ENCODE data around the gene HMGCR.

DNA sequence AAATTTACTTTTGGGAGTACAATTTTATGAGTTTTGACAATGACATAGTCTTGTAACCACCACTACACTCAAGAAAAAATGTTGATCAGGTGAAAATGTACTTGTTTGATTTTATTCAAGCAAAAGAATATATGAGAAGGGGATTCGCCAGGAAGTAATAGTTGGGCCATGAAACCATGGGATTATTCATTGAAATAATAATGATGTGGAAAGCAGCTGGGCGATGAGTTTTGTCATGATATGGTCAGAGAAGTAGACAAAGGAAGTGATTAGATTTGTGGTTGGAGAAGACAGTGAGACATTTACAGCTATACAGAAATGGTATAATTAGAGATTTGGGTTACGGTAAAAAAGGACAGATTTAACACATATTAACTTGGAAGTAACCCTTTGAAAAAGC lies 11.2 kb downstream of the HMGCR start:
- no peak for TF ChIP-seq TEAD4 (IDR thresholded peaks at IDR 0.05; ENCODE audit: low read depth, low read length)
- no peak for TF ChIP-seq KDM1A (IDR thresholded peaks at IDR 0.05; ENCODE audit: borderline replicate concordance, low read length)
- TF ChIP-seq RFX5 (IDR thresholded peaks at IDR 0.05; ENCODE audit: borderline replicate concordance, low read depth, low read length): no peak
- TF ChIP-seq, protein P1, sequence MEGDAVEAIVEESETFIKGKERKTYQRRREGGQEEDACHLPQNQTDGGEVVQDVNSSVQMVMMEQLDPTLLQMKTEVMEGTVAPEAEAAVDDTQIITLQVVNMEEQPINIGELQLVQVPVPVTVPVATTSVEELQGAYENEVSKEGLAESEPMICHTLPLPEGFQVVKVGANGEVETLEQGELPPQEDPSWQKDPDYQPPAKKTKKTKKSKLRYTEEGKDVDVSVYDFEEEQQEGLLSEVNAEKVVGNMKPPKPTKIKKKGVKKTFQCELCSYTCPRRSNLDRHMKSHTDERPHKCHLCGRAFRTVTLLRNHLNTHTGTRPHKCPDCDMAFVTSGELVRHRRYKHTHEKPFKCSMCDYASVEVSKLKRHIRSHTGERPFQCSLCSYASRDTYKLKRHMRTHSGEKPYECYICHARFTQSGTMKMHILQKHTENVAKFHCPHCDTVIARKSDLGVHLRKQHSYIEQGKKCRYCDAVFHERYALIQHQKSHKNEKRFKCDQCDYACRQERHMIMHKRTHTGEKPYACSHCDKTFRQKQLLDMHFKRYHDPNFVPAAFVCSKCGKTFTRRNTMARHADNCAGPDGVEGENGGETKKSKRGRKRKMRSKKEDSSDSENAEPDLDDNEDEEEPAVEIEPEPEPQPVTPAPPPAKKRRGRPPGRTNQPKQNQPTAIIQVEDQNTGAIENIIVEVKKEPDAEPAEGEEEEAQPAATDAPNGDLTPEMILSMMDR (IDR thresholded peaks at IDR 0.05; ENCODE audit: control extremely low read depth in 1 of 3, insufficient read depth in 1 of 3, low read depth in 1 of 3, low read length in 3 of 3): no peak
- TF ChIP-seq SUZ12 (IDR thresholded peaks at IDR 0.05; ENCODE audit: low read length): no peak
- TF ChIP-seq POLR2A (IDR thresholded peaks at IDR 0.05; ENCODE audit: control extremely low read depth in 1 of 2, low read depth in 2 of 2, low read length in 2 of 2): no peak
- no peak for TF ChIP-seq CHD7 (IDR thresholded peaks at IDR 0.05; ENCODE audit: insufficient replicate concordance, low read length)
